NCI-H2029 treated with DMSO at 0.1 percent for 48 hours (cell line): ENCODE measurements around the gene FXYD2.
A peak's percentile ranks its signal among the peaks of the same experiment; 100 is the strongest.
"Not testable (repeated sequence)": the region's sequence is repeated elsewhere in the genome, so short reads cannot be mapped to it uniquely, and the experiment has no call there.

Experiments used
- DNase-seq: peaks from one replicate; lab custom pipeline; 2025; lab: John Stamatoyannopoulos, UW

Gene FXYD2

GRCh38 chr11:117820071-117820470, 4.5 kb downstream of the FXYD2 start:
- DNase-seq: peak; percentile 78

GRCh38 chr11:117819096-117820040, 5.2 kb downstream of the FXYD2 start:
- DNase-seq: peak; percentile 64

- no peak for DNase-seq
Measured at GRCh38 chr11:117818041-117818873, 6.3 kb downstream of the FXYD2 start.

GRCh38 chr11:117817368-117818040, 7.0 kb downstream of the FXYD2 start:
- DNase-seq: peak; percentile 70

DNA sequence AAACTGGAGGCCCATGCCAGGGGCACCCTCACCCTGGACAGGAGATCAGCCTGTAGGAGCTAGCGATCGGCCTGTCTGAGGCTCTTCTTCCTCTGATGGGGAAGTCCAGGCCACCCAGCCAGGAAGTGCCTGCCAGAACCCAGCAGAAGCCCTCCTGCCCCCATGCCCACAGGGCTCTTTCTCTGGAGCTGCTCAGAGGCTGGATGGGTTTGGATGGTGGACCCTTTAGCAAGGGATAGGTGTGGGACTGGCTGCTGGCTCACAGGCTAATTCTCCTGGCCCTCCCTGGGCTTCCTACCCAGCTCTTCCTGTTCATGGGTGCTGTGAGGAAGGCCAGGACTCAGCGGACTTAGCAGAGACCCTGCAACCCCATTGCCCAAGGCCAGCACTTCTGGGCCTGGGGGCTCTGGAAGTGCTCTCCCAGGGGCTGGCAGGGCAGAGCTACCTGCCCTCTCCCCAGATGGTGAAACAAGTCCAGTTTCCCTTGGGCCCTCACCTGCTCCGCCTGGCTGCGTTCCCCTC, 7.6 kb downstream of the FXYD2 start:
- DNase-seq: no peak

DNA sequence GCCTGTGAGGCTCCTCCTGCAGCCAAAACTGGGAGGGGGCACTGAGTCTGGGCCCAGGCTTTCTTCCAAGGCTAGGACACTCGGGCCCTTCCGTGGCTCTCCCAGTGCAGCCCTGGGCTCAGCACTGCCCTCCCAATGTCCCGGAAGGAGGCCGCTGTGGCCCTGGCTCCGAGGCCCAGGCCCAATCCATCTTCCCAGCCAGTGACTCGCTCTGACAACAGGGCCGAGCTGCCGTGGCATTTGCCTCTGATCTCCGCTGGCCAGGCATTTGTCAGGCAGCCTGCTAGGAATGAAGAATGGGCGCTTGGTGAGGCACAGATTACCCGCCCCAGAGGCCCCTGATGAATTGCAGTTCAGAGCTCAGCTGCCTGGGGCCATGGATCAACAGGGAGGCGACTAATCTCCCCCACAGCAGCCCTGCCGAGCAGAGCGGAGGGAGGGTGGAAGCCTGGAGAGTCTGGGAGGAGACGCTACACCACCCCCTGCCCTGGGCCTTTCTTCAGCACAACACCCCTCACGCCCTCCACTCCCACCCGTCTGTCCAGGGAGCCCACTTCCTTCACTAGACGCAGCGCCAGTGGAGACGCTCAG, 8.3 kb downstream of the FXYD2 start:
- no peak for DNase-seq

- no peak for DNase-seq
Measured at GRCh38 chr11:117815262-117815803, 9.2 kb downstream of the FXYD2 start.

GRCh38 chr11:117814766-117815261, 9.7 kb downstream of the FXYD2 start:
- DNase-seq: peak; percentile 91

DNA sequence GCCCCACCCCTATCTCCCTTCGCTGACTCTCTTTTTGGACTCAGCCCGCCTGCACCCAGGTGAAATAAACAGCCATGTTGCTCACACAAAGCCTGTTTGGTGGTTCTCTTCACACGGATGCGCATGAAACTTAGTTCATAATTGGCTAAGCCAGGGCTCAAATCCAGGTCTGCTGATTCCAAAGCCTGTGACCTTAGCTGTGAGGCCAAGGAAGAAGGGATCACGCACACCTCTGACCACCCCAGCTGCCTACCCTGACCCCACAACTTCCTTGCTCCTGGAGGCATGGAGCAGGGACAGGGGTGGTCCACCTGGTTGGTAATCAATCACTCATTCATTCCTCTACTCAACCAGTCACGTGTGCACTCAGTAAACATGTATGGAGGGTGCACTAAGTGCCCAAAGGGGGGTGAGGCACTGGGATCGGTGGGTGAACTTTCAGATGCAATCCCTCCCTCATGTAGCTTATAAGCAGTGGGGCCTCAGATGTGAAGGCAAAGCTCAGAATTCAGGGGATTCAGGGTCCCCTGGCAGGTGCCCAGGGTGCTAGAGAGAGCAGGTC, 10.3 kb downstream of the FXYD2 start:
- peak; percentile 91 for DNase-seq

DNA sequence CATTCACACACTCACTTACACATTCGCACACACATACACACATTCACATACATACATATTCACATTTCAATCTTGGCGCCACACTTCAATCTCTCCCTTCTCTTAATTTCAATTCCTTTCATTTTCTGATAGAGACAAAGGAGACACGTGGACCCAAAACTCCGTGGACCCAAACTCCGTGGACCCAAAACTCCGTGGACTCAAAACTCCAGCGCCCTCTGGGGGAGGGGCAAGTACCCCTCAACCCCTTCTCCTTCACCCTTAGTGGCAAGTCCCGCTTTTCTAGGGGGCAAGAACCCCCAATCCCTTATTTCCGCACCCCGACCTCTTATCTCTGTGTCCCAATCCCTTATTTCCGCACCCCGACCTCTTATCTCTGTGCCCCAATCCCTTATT, 14.5 kb downstream of the FXYD2 start:
- DNase-seq: not testable (repeated sequence)

- DNase-seq: no peak
Measured at GRCh38 chr11:117809236-117810055, 15.1 kb downstream of the FXYD2 start.

DNA sequence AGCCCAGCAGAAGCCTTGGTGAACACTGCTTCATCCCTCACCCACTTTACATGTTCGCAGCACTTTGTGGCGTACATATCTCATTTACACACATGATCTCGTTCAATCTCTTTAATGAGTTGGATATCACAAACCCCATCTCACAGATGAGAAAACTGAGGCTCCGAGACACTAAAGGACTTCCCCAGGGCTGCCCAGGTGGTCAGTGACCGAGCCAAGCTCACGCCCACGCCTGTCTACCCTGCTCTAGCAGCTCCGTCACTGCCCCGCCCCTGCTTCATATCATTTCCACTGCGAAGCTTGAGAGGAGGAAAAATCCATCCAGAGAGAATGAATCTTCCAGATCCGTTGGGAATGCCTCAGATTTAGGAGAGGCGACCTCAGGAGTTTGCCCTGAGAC, 15.8 kb downstream of the FXYD2 start:
- no peak for DNase-seq

- no peak for DNase-seq
Measured at GRCh38 chr11:117807482-117808327, 16.8 kb downstream of the FXYD2 start.

DNA sequence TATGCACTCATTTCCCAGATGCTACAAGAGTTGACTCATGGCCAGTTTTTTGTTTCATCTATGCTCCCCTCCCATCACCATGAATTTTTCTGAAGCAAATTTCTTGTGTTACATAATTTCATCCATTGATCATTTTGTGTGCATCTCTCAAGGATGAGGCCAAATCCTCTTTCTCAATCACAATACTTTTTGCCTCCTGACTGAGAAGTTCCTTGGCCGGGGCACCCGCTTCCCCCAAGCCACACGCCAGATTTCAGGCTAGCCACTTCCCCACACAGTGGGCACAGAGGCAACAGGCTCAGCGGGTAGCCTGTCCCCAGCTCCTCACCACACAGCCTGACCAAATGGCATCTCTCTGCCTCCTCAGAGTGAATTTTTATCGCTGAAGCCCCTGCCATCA, 17.7 kb downstream of the FXYD2 start:
- no peak for DNase-seq

GRCh38 chr11:117805045-117805444, 19.5 kb downstream of the FXYD2 start:
- no peak for DNase-seq

DNA sequence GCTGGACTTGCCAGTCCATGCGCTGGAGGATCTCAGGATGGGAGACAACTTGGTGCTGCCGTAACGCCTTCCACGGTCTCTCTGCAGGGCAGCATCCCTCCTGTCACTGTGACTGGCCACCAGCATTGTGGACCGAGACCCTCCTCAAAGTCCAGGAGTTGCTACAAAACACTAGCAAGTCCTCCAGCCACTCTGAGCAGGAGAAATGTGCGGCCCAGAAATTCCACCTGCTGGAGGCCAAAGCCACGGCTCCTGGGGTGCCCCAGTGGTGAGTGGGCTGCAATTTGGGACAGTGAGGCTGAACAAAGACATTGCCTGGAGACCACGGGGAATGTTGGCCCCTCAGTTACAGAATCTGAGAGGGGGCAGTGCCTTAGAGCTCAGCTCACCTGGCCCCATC, 20.6 kb downstream of the FXYD2 start:
- no peak for DNase-seq

- DNase-seq: no peak
Measured at GRCh38 chr11:117799634-117800033, 24.9 kb downstream of the FXYD2 start.

GRCh38 chr11:117796872-117797529, 27.5 kb downstream of the FXYD2 start, which contains the start of gene DSCAML1:
TSS of gene DSCAML1 (minus strand) at chr11:117797216. CDS start at chr11:117797079, 137 bp downstream.
- DNase-seq: no peak
